Adrenal gland (tissue), 12 donors: ENCODE results near the gene ARFGEF3. TPM values are rescaled to one million over a fixed set of nuclear protein-coding genes. Genes with fewer than 3 reads are reported as not detected.

Experiments
- DNase-seq, 7 donors: peaks; one replicate each; pipeline ENCODE4 v3.0.0-alpha.2; 2019 to 2020
- H3K27ac ChIP-seq, 5 donors: fragments of 200-600 bp; sonication (generic) in 4 of 5; 1 replicate in 3 of 5; 2 replicates in 2 of 5; pipeline versions ENCODE4 v1.5.1 to v1.8.0; 2016 to 2020; ENCODE audit warnings: mild to moderate bottlenecking in 1 of 5
- H3K27me3 ChIP-seq: fragments of 200-600 bp; 2 replicates; pipeline ENCODE4 v1.8.0; 2021
- H3K36me3 ChIP-seq, 2 donors: fragments of 200-600 bp; replicated peaks in 1 of 2; 1 replicate in 1 of 2; 2 replicates in 1 of 2; pipeline versions ENCODE4 v1.5.1 to v1.8.0; 2018 to 2022
- H3K4me1 ChIP-seq, 2 donors: fragments of 200-600 bp; replicated peaks in 1 of 2; 1 replicate in 1 of 2; 2 replicates in 1 of 2; pipeline versions ENCODE4 v1.5.1 to v1.8.0; 2018 to 2021
- H3K4me3 ChIP-seq, 4 donors: fragments of 200-600 bp; sonication (generic) in 3 of 4; one replicate each; pipeline ENCODE4 v1.5.1; 2016 to 2018
- H3K9me3 ChIP-seq, 3 donors: fragments of 200-600 bp; sonication (generic) in 1 of 3; replicated peaks in 1 of 3; 1 replicate in 2 of 3; 2 replicates in 1 of 3; pipeline versions ENCODE4 v1.5.1 to v1.8.0; 2016 to 2021
- CTCF ChIP-seq, 6 experiments: fragments of 450-650 bp in 4 of 6; fragments of 200-600 bp in 2 of 6; sonication (generic) in 1 of 6; IDR thresholded peaks; 1 replicate in 5 of 6; 2 replicates in 1 of 6; pipeline versions ENCODE4 v1.5.1 to v1.8.0; 2016 to 2021; ENCODE audit warnings: antibody characterized with exemption in 6 of 6, mild to moderate bottlenecking in 2 of 6, moderate library complexity in 1 of 6
- POLR2A ChIP-seq, 2 donors: fragments of 450-650 bp; IDR thresholded peaks; one replicate each; pipeline ENCODE4 v1.6.1; 2017; ENCODE audit warnings: antibody characterized with exemption in 2 of 2, mild to moderate bottlenecking in 2 of 2, moderate library complexity in 1 of 2
- WGBS, 4 donors: extraction: QIAGEN DNeasy Blood & Tissue Kit in 2 of 4; methylation state at CpG; one replicate each; pipeline versions ENCODE4 v1.1.5 to v1.1.7; 2013 to 2017; 5-methylcytosine and 5-hydroxymethylcytosine counted together
- intact Hi-C, 2 donors: fragments of 100-400 bp; cut with DNase I; formaldehyde crosslinking; loops; one replicate each; pipeline versions ENCODE4 v1.14.1 to v1.15.0; 2022 to 2023
- polyA plus RNA-seq, 3 donors: library from polyadenylated mRNA; stranded (reverse); fragments of 200-250 nt in 2 of 3; fragments of 350-450 nt in 1 of 3; fragmentation: Illumina TruSeq in 1 of 3; extraction: RNeasy Lipid Tissue Mini Kit (QIAGEN cat#74804) in 1 of 3; gene quantifications; one replicate each; pipeline ENCODE4 v1.2.3, GENCODE V29; 2013 to 2014
- total RNA-seq, 9 donors: library from RNA; depleted of rRNA in 4 of 9; stranded (reverse); fragments of >200 nt in 4 of 9; fragments of 120-200 nt in 1 of 9; fragmentation: NEBNext Ultra II Directional in 1 of 9; extraction: Animal tissue kit (Norgen Biotek cat#: 25700) in 1 of 9; gene quantifications; one replicate each; pipeline versions ENCODE4 v1.1.0 to v1.2.4, GENCODE V29; 2013 to 2023
- donor health status: healthy with polysubstance abuse.
- donor health status: Bipolar disorder and iron deficiency.
- donor health status: DM: yes; HTN: yes; CAD: no.
- donor health status: DM: no; HTN: no; CAD: no.
- donor health status: DM: no; HTN: no; CAD: no.
- donor health status: DM: yes; HTN: yes; CAD: no.

Gene ARFGEF3
- total and polyA plus RNA-seq, 12 donors, result 0.06 to 10.9 (median 0.91) TPM; not detected in 1

GRCh38 chr6:138198430-138199091 is 36.8 kb downstream of the ARFGEF3 start:
- Histone ChIP-seq H3K9me3 (no peaks in the 10 kb centered on the region), H3K36me3 (no peaks in the 10 kb centered on the region), H3K4me3 (no peak overlapping the region), H3K27me3 (no peaks in the 10 kb centered on the region), H3K4me1 (no peaks in the 10 kb centered on the region), H3K27ac (no peak overlapping the region)
- WGBS, 4 donors, result 57 to 73% (median 65%) methylated on average over 6 of the region's 6 CpGs
- no peak for DNase-seq
- no peak for TF ChIP-seq CTCF (IDR thresholded peaks at IDR 0.05)
- TF ChIP-seq POLR2A (IDR thresholded peaks at IDR 0.05), result no peak
- intact Hi-C loops, result no loop called here

GRCh38 chr6:138201836-138202235 is 40.1 kb downstream of the ARFGEF3 start:
- Histone ChIP-seq H3K27ac (no peak overlapping the region), H3K36me3 (no peaks in the 10 kb centered on the region), H3K9me3 (no peaks in the 10 kb centered on the region), H3K27me3 (no peaks in the 10 kb centered on the region), H3K4me3 (no peak overlapping the region), H3K4me1 (no peaks in the 10 kb centered on the region)
- DNase-seq, result no peak
- 83 to 92% (median 88%) methylated on average over 4 of the region's 4 CpGs for WGBS, 4 donors
- TF ChIP-seq CTCF (IDR thresholded peaks at IDR 0.05) (no peak), POLR2A (IDR thresholded peaks at IDR 0.05) (no peak)
- intact Hi-C loops, result no loop called here

- no peaks in the 10 kb centered on the region for H3K27me3 ChIP-seq
- WGBS, 4 donors, result 71 to 91% (median 81%) methylated on average over 2 of the region's 2 CpGs
- TF ChIP-seq POLR2A (IDR thresholded peaks at IDR 0.05) (no peak), CTCF (IDR thresholded peaks at IDR 0.05) (no peak)
- H3K4me3 ChIP-seq, result no peak overlapping the region
- no peak overlapping the region for H3K27ac ChIP-seq
- H3K4me1 ChIP-seq, result no peaks in the 10 kb centered on the region
- no peaks in the 10 kb centered on the region for H3K36me3 ChIP-seq
- no peak for DNase-seq
- intact Hi-C loops, result no loop called here
- no peaks in the 10 kb centered on the region for H3K9me3 ChIP-seq
Measured at GRCh38 chr6:138203315-138203714, 41.6 kb downstream of the ARFGEF3 start.

GRCh38 chr6:138204303-138204702 is 42.6 kb downstream of the ARFGEF3 start:
- TF ChIP-seq POLR2A (IDR thresholded peaks at IDR 0.05) (no peak), CTCF (IDR thresholded peaks at IDR 0.05) (no peak)
- Histone ChIP-seq H3K4me1 (no peaks in the 10 kb centered on the region), H3K4me3 (no peak overlapping the region), H3K36me3 (no peaks in the 10 kb centered on the region), H3K27me3 (no peaks in the 10 kb centered on the region), H3K9me3 (no peaks in the 10 kb centered on the region), H3K27ac (no peak overlapping the region)
- DNase-seq, result no peak
- intact Hi-C loops, result no loop called here
